T-helper 2 cell treated with Interferon-gamma antibody and Interleukin-4, amounts not matched to agents 100 ng/mL and 5 ng/mL, for 36 hours (primary cell): ENCODE results near the gene FSTL4. TPM values are rescaled to one million over a fixed set of nuclear protein-coding genes. Genes with fewer than 3 reads are reported as not detected.

Experiments used
- intact Hi-C: fragments of 100-400 bp; cut with micrococcal nuclease; formaldehyde crosslinking; loops from one replicate; pipeline ENCODE4 v1.15.1; 2023
- total RNA-seq: library from RNA; stranded (reverse); gene quantifications from 2 replicates; pipeline ENCODE4 v1.2.3, GENCODE V29; 2022

The FSTL4 gene
- total RNA-seq, 1 donor from 2014 or later = not detected

DNA sequence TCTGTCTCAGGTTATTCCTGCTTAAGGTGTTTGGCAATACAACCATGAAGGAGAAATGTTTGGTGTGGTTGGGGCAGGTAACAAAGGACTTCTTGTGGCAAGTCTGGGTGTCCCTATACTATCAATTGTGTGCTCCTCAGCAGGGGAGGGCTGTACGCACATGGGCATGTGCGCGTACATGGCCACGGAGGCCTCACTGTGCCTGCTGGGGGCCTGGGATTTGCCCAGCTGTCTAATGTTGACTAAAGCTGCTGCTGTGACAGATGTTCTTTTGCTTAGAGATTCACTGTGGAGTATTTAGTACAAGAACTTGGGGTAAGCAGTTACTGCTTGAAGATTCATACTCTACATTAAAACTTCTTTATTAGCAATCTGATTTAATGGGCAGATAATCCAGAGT is 463.0 kb downstream of the FSTL4 start:
- intact Hi-C loops = no loop called here

DNA sequence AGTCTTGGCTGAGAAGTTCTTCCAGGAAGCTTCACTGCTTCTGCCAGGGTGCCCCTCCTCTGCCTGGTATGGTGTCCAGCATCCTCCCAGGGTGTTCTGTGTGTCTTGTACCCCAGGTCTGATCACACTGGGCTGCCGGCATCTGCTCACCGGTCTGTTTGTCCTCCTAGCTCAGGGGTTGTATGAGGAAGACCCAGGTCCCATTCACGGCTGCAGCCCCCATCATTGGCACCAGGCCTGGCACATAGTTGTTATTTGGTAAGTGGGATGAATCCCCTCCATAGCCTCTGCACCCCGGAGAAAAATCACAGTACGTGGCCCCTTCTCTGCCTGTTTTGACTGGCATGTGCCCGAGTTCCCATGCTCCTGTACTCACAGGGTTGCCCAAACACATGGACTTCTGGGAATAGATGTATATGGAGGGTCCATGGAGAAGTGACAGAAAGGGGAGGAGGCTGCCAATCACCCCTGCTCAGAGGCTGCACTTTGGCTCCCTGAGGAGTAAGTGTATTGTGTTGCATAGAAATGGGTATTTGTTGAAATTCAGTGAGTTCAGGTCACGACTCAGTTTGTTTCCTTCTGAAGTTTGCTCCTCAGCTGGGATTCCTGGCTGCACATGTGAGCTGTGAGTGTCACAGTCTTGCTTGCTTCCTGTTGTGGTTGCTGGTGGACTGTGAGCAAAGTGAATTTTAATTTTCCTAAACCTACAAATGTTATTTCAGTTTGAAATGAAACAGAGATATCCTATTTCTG is 464.4 kb downstream of the FSTL4 start:
- intact Hi-C loops = no loop called here

DNA sequence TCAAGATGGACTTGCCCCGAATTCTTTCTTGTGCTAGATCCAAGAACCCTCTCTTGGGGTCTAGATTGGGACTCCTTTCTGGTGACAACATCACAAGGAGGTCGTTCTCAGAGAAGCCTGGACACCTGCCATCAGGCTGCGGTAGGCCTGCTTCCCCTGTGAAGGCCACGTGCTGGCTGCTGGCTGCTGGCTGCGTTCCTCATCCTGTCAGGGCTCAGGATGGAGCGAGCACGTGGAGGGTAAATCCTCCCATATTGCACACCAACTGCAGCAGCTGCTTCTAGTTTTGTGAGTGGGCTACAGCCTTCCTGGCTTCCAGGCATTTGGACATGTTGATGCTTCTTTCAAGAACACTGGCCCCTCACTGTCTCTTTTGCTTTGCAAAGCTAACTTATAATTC is 464.9 kb downstream of the FSTL4 start:
- intact Hi-C loops = no loop called here
